ENCODE measurements around the gene SMKR1. TPM values are rescaled to one million over a fixed set of nuclear protein-coding genes. Genes with fewer than 3 reads are reported as not detected.

SMKR1 gene
- total RNA-seq, 1 donor from 2014 or later, result 1.1 TPM

- Histone ChIP-seq H3K27me3 (ENCODE audit: low read depth) (no peaks in the 10 kb centered on the region), H3K9me3 (no peaks in the 10 kb centered on the region), H3K27ac (no peak overlapping the region), H3K36me3 (no peaks in the 10 kb centered on the region), H3K4me1 (no peaks in the 10 kb centered on the region), H3K4me3 (no peak overlapping the region)
- no peak for DNase-seq
- no peak for TF ChIP-seq CTCF (IDR thresholded peaks at IDR 0.05)
- no peak for ATAC-seq
- intact Hi-C loops (cut with DNase I), result no loop called here
Measured at GRCh38 chr7:129540340-129540739, 38.0 kb downstream of the SMKR1 start.

GRCh38 chr7:129544700-129545099, 42.4 kb downstream of the SMKR1 start:
- Histone ChIP-seq H3K27me3 (ENCODE audit: low read depth) (no peaks in the 10 kb centered on the region), H3K36me3 (no peaks in the 10 kb centered on the region), H3K9me3 (no peaks in the 10 kb centered on the region), H3K27ac (no peak overlapping the region), H3K4me3 (no peak overlapping the region), H3K4me1 (no peaks in the 10 kb centered on the region)
- intact Hi-C loops (cut with DNase I), result no loop called here
- ATAC-seq (no peak), DNase-seq (no peak)
- no peak for TF ChIP-seq CTCF (IDR thresholded peaks at IDR 0.05)

- intact Hi-C loops (cut with DNase I), result no loop called here
- ATAC-seq, result no peak
- Histone ChIP-seq H3K27ac (no peak overlapping the region), H3K4me1 (no peaks in the 10 kb centered on the region), H3K4me3 (no peak overlapping the region), H3K9me3 (no peaks in the 10 kb centered on the region), H3K27me3 (ENCODE audit: low read depth) (peaks cover 4% of the 10 kb centered on the region), H3K36me3 (no peaks in the 10 kb centered on the region)
- no peak for DNase-seq
- no peak for TF ChIP-seq CTCF (IDR thresholded peaks at IDR 0.05)
Measured at GRCh38 chr7:129550693-129551360, 48.5 kb downstream of the SMKR1 start.

GRCh38 chr7:129553899-129554461, 51.6 kb downstream of the SMKR1 start:
- DNase-seq, result no peak
- intact Hi-C loops (cut with DNase I), result no loop called here

GRCh38 chr7:129556607-129557133, 54.3 kb downstream of the SMKR1 start:
- no peak for TF ChIP-seq CTCF (IDR thresholded peaks at IDR 0.05)
- Histone ChIP-seq H3K9me3 (no peaks in the 10 kb centered on the region), H3K27ac (no peak overlapping the region), H3K36me3 (no peaks in the 10 kb centered on the region), H3K4me1 (peaks cover 5% of the 10 kb centered on the region), H3K27me3 (ENCODE audit: low read depth) (peaks cover 4% of the 10 kb centered on the region), H3K4me3 (no peak overlapping the region)
- intact Hi-C loops (cut with DNase I), result no loop called here
- DNase-seq (no peak), ATAC-seq (no peak)

More at GRCh38 chr7:129553899-129554461, 51.6 kb downstream of the SMKR1 start:
- Histone ChIP-seq H3K27ac (no peak overlapping the region), H3K27me3 (ENCODE audit: low read depth) (peaks cover 4% of the 10 kb centered on the region), H3K4me3 (no peak overlapping the region), H3K4me1 (no peaks in the 10 kb centered on the region), H3K36me3 (no peaks in the 10 kb centered on the region), H3K9me3 (no peaks in the 10 kb centered on the region)
- TF ChIP-seq CTCF (IDR thresholded peaks at IDR 0.05), result no peak
- peak in 1 of 2 donors; percentile 19 for ATAC-seq

Data from lower lobe of right lung (tissue), 2 donors.